ENCODE results near the gene ASPM.

The ASPM gene, protein sequence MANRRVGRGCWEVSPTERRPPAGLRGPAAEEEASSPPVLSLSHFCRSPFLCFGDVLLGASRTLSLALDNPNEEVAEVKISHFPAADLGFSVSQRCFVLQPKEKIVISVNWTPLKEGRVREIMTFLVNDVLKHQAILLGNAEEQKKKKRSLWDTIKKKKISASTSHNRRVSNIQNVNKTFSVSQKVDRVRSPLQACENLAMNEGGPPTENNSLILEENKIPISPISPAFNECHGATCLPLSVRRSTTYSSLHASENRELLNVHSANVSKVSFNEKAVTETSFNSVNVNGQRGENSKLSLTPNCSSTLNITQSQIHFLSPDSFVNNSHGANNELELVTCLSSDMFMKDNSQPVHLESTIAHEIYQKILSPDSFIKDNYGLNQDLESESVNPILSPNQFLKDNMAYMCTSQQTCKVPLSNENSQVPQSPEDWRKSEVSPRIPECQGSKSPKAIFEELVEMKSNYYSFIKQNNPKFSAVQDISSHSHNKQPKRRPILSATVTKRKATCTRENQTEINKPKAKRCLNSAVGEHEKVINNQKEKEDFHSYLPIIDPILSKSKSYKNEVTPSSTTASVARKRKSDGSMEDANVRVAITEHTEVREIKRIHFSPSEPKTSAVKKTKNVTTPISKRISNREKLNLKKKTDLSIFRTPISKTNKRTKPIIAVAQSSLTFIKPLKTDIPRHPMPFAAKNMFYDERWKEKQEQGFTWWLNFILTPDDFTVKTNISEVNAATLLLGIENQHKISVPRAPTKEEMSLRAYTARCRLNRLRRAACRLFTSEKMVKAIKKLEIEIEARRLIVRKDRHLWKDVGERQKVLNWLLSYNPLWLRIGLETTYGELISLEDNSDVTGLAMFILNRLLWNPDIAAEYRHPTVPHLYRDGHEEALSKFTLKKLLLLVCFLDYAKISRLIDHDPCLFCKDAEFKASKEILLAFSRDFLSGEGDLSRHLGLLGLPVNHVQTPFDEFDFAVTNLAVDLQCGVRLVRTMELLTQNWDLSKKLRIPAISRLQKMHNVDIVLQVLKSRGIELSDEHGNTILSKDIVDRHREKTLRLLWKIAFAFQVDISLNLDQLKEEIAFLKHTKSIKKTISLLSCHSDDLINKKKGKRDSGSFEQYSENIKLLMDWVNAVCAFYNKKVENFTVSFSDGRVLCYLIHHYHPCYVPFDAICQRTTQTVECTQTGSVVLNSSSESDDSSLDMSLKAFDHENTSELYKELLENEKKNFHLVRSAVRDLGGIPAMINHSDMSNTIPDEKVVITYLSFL (N-terminal part only)

DNA sequence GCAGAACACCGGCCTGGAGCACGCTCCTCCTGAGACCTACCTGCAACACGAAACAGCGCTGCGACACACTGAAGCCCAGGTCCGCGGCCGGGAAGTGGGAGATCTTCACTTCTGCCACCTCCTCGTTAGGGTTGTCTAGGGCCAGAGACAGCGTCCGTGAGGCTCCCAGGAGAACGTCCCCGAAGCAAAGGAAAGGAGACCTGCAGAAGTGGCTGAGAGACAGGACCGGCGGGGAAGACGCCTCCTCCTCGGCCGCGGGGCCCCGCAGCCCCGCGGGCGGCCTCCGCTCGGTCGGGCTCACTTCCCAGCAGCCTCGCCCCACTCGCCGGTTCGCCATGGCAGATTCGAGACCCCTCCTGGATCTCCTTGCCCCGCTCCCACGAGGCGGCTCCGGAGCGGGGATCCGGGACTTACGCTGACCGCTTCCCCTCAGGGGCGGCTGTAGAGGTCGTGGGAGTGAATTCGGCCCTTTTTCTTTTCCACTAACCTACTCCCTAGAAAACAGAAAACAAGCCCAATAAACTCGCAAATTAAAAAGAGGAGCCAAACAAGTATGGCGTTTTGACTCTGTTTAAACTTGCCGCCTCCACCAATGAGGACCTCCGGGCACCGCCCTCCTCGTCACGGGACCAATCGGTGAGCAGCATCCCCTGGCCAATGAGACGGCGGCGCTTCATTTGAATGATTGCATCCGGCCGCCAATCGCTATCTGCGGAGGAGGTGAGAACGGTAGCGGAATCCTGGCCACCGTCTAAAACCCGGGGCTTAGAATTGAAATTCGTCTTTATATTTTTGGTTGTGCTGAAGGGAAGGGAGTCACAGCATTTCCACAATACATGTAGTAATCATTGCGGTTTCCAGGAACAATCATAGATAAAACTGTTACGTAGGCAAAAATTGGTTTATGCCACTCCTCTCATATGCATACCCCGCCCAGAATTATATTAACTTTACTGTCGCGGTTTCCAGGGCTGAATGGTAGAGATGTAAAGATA, at the start of gene ASPM:
TSS of gene ASPM (minus strand) at position 569 of the 995 bp plus-strand sequence. CDS start at position 337, 232 bp downstream.
- Mint-ChIP-seq H3K27me3 (no peaks in the 10 kb centered on the region), H3K36me3 (no peaks in the 10 kb centered on the region), H3K4me1 (peaks cover 7% of the 10 kb centered on the region), H3K9me3 (no peaks in the 10 kb centered on the region), H3K4me3 (peak within 1 kb of the TSS; percentile 93), H3K27ac (peak within 1 kb of the TSS; percentile 90)
- DNase-seq (ENCODE audit: low spot score in 2 of 2) (peak; percentile 87 to 92), ATAC-seq (ENCODE audit: low read depth) (peak; percentile 99)

DNA sequence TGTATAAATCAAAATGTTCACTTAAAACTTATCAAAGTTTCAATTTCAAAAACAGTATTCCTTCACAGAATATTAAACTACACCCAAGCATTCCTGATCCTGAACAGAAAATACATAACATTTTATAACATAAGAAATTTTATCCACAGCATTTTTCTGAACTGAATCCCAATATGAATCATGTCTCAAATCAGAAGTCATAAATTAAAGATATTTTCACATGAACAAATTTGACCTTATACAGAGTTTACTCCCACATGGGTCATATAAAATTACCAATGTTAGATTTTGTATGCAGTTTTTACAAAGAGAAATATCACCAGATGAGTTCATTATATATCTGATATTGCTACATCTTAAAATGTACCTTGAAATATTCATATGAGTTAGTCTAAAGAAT, 48.6 kb upstream of the ASPM start:
- H3K27ac Mint-ChIP-seq, result no peak overlapping the region
- ATAC-seq (ENCODE audit: low read depth) (no peak), DNase-seq (ENCODE audit: low spot score in 2 of 2) (no peak)
- H3K9me3 Mint-ChIP-seq, result no peaks in the 10 kb centered on the region
- H3K4me1 Mint-ChIP-seq, result peaks cover 32% of the 10 kb centered on the region
- H3K27me3 Mint-ChIP-seq, result no peaks in the 10 kb centered on the region
- H3K4me3 Mint-ChIP-seq, result no peak overlapping the region
- peaks cover 3% of the 10 kb centered on the region for H3K36me3 Mint-ChIP-seq

DNA sequence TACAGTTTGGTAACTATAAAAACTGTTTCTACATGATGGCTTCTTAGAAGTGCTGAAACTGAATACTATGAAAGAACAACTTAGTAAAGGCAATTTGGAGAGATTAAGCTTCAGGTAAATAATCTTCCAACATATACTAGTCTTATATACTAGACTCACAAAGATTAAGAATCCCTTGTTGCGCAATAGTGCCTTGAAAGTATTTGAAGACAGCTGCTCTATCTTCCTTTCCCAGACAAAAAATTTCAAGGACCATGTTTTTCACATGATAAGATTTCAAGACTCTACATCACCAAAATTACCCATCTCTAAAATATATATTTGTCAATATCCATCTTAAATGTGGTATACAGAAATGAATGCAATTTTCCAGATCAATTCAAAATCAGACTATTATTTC, 37.7 kb upstream of the ASPM start:
- no peaks in the 10 kb centered on the region for H3K9me3 Mint-ChIP-seq
- no peaks in the 10 kb centered on the region for H3K27me3 Mint-ChIP-seq
- H3K27ac Mint-ChIP-seq, result peak overlapping the region; percentile 32
- H3K4me1 Mint-ChIP-seq, result peaks cover 8% of the 10 kb centered on the region
- DNase-seq (ENCODE audit: low spot score in 2 of 2), result no peak
- no peak overlapping the region for H3K4me3 Mint-ChIP-seq
- peaks cover 30% of the 10 kb centered on the region for H3K36me3 Mint-ChIP-seq
- ATAC-seq (ENCODE audit: low read depth), result no peak

DNA sequence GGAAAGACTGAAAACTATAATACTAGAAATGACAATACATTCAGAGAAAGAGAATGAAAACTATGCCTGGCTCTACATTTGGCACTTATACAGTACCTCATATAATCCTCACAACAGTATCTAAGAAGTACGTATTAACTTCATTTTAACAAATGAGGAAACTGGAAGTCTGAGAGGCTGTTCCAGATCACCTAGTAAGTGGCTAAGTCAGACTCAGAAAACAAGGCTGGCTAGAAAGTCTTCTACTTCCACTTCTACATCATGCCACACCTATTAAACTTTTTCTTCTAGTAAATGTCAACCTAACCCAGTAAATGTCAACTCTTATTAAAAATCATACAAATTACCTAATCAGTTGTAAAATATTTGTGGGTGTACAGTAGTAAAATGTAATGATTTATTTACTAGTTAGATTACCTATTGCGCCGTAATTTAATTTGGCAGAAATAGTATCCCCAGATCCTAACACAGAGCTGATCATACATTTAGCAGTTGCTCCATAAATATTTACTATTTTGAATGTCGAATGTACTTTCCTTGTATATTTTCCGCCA, 36.8 kb upstream of the ASPM start:
- H3K27me3 Mint-ChIP-seq, result no peaks in the 10 kb centered on the region
- peak overlapping the region; percentile 32 for H3K27ac Mint-ChIP-seq
- H3K9me3 Mint-ChIP-seq, result no peaks in the 10 kb centered on the region
- DNase-seq (ENCODE audit: low spot score in 2 of 2) (no peak), ATAC-seq (ENCODE audit: low read depth) (no peak)
- peaks cover 8% of the 10 kb centered on the region for H3K4me1 Mint-ChIP-seq
- peaks cover 32% of the 10 kb centered on the region for H3K36me3 Mint-ChIP-seq
- H3K4me3 Mint-ChIP-seq, result no peak overlapping the region

DNA sequence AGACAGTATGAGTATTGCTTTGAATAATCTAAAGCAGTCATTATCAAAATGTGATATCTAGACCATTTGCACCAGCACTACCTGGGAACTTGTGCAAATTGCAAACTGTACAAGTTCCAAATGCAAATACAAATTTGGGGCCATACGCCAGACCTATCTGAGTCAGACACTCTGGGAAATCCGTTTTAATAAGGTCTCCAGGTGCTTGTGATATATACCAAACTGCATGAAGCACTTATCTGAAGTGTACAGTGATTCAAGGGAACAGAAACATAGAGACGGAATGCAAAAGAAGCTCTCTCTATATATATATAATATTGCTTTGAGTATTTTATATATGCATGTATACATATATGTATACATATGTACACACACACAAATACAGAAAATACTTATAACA, 36.2 kb upstream of the ASPM start:
- Mint-ChIP-seq H3K4me3 (no peak overlapping the region), H3K4me1 (peaks cover 8% of the 10 kb centered on the region), H3K27me3 (no peaks in the 10 kb centered on the region), H3K27ac (no peak overlapping the region), H3K36me3 (peaks cover 29% of the 10 kb centered on the region), H3K9me3 (no peaks in the 10 kb centered on the region)
- DNase-seq (ENCODE audit: low spot score in 2 of 2) (no peak), ATAC-seq (ENCODE audit: low read depth) (no peak)

DNA sequence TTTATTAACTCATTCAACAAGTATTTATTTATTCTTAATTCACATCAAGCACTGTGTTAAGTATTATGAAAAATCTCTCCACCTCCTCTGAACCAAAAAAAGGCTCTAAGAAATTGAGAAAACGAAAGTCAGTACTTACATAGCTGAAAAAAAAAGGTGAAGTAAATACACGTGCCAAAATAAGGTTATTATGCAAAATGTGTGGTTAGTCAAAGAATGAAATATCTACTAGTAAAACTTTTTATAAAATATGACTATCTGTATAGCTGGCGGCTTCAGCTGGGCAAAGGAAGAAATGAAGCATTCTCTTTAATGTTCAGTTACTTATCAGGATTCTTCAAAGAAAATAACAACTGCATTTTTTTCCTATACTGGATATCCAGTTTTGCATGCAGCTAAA, 35.5 kb upstream of the ASPM start:
- peaks cover 8% of the 10 kb centered on the region for H3K4me1 Mint-ChIP-seq
- no peaks in the 10 kb centered on the region for H3K27me3 Mint-ChIP-seq
- no peaks in the 10 kb centered on the region for H3K9me3 Mint-ChIP-seq
- no peak overlapping the region for H3K4me3 Mint-ChIP-seq
- H3K27ac Mint-ChIP-seq, result no peak overlapping the region
- ATAC-seq (ENCODE audit: low read depth) (peak; percentile 64), DNase-seq (ENCODE audit: low spot score in 2 of 2) (no peak)
- peaks cover 27% of the 10 kb centered on the region for H3K36me3 Mint-ChIP-seq

DNA sequence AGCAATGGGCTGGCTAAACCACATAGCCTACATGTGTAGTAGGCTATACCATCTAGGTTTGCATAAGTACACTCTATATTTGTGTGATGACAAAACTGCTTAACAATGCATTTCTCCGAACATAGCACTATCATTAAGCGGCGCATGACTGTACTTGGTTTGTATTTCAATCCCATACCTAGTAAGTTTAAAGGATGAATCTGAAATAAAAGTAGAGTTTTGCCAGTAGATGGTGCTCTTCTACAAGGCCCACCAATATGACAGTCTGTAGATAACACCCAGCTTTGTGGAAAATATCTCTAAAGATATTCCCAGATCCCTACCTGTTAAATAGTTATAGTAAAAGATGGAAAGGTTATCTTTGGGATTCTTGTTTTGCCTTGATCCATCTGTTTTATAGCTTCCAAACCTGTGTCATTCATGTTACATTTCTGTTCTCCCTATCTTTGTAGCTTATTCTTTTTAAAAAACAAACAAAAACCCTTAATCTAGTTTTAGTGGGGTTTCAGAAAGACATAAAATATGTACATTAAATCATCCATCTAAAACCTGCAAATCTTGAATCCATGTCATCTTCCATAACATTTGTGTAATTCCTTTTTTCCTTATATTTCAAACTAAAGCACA, 33.9 kb upstream of the ASPM start:
- Mint-ChIP-seq H3K4me3 (no peak overlapping the region), H3K27me3 (no peaks in the 10 kb centered on the region), H3K9me3 (no peaks in the 10 kb centered on the region), H3K36me3 (peaks cover 18% of the 10 kb centered on the region), H3K4me1 (peaks cover 8% of the 10 kb centered on the region), H3K27ac (no peak overlapping the region)
- DNase-seq (ENCODE audit: low spot score in 2 of 2), result no peak
- ATAC-seq (ENCODE audit: low read depth), result peak; percentile 57

DNA sequence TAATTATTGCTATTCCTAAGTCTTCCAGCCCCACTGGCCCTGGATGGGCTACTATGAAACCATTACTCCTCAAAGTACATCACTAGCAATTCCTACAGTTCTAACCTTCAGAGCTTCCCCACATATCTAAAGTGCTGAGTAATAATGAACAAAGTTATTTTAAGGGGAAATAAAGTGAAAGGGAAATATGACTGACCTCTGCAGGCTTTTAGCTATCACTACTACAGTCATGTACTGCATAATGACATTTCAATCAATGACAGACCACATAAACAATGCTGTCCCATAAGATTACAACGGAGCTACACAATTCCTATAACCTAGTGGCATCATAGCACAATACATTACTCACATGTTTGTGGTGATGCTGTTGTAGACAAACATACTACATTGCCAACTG, 32.5 kb upstream of the ASPM start:
- peaks cover 8% of the 10 kb centered on the region for H3K4me1 Mint-ChIP-seq
- DNase-seq (ENCODE audit: low spot score in 2 of 2), result no peak

DNA sequence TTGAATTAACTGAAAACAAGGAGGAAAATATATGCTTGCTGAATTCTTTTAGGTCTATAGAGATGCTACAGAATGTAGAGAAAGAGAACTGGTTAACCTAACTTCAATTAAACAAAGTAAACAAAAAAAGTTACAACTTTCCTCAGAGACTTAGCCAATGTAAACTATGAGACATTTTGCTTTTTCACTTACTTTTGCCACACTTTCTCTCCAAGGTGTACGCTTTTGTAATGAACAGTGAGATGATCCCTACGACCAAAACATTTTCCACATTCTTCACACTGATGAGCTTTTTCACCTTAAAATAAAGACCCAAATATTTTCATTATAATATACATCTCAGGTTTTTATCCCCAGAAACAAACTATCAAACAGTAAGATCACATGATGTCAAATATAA, 28.3 kb upstream of the ASPM start:
- H3K4me1 Mint-ChIP-seq, result no peaks in the 10 kb centered on the region
- no peak for ATAC-seq (ENCODE audit: low read depth)
- H3K27ac Mint-ChIP-seq, result no peak overlapping the region
- no peak overlapping the region for H3K4me3 Mint-ChIP-seq
- DNase-seq (ENCODE audit: low spot score in 2 of 2), result no peak
- H3K9me3 Mint-ChIP-seq, result no peaks in the 10 kb centered on the region
- H3K36me3 Mint-ChIP-seq, result peaks cover 28% of the 10 kb centered on the region
- H3K27me3 Mint-ChIP-seq, result no peaks in the 10 kb centered on the region

More for the DNA sequence above, 32.5 kb upstream of the ASPM start:
- H3K27ac Mint-ChIP-seq, result no peak overlapping the region
- peaks cover 20% of the 10 kb centered on the region for H3K36me3 Mint-ChIP-seq
- H3K4me3 Mint-ChIP-seq, result no peak overlapping the region
- H3K9me3 Mint-ChIP-seq, result no peaks in the 10 kb centered on the region
- ATAC-seq (ENCODE audit: low read depth), result no peak
- H3K27me3 Mint-ChIP-seq, result no peaks in the 10 kb centered on the region

DNA sequence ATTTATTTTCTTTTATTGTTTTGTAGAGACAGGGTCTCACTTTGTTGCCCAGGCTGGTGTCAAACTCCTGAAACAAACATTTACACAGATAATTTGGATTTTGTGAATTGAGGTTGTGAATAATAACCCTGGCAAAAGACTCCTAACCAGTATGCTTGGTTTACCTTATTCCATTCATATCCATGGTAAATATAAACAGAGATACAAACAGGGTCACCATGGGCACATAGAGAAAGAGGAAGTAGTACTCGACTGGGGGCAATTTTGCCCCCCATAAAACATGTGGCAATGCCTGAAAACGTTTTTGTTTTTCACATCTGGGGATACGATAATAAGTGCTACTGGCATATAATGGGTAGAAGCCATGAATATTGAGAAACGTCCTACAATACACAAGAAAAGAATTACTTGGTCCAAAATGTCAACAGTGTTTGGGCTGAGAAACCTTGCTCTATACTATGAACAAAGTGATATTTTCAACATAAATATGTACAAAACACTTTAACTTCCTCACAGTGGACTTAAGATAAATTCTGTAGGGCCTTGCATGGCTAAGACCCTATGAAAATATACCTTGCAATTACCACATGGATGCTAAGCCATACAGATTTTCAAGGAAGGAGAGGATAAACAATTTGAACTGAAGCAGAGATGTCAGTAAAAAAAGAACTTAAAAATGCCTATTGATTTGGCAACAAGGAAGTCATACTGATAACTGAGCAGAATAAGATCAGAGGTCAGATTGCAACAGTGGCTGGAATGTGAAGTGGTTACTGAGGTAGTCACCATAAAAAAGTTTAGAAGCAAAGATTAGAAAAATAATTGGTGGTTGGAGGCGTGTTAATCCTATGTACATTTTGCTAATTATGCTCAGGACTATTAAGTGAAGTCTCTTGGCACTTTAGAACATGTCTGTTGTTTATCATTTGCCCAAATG, 27.4 kb upstream of the ASPM start:
- no peaks in the 10 kb centered on the region for H3K9me3 Mint-ChIP-seq
- no peaks in the 10 kb centered on the region for H3K4me1 Mint-ChIP-seq
- H3K36me3 Mint-ChIP-seq, result peaks cover 27% of the 10 kb centered on the region
- no peak overlapping the region for H3K4me3 Mint-ChIP-seq
- no peak for ATAC-seq (ENCODE audit: low read depth)
- DNase-seq (ENCODE audit: low spot score in 2 of 2), result no peak
- H3K27me3 Mint-ChIP-seq, result no peaks in the 10 kb centered on the region
- no peak overlapping the region for H3K27ac Mint-ChIP-seq

DNA sequence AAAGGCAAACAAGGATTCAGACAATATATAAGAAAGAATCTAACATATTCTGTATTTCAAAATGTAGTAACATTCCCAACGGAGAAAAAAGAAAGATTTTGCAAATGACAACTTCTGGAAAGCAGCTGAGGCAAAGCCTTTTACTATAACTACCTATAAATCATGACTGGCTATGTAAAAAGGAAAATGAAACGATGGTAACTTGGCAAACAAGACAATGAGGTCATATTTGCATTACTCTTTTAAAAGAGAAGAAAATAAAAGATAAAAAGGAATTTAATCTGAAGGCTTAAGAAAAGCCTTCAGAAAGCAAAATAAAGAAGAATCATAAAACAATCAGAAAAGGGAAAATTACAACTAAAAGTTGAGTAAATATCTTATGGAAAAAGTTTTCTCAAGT, 25.1 kb upstream of the ASPM start:
- no peak for DNase-seq (ENCODE audit: low spot score in 2 of 2)
- no peaks in the 10 kb centered on the region for H3K27me3 Mint-ChIP-seq
- peaks cover 25% of the 10 kb centered on the region for H3K36me3 Mint-ChIP-seq

DNA sequence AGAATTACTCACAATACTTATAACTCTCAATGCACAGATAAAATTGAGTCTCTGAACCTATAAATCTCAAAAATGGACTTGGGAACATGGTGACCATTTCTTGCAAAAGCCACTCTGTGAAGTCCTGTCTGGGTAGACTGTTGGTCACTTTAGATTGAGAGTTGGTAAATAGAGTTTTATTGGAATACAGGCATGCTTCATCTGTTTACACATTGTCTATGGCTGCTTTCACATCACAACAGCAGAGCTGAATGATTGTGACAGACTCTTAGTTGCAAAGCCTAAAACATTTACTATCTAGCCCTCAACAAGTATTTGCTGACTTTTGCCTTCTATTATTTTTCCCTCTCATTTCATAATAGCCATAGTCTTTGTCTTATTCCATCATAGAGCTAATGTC, 24.1 kb upstream of the ASPM start:
- DNase-seq (ENCODE audit: low spot score in 2 of 2) (no peak), ATAC-seq (ENCODE audit: low read depth) (no peak)
- Mint-ChIP-seq H3K4me1 (no peaks in the 10 kb centered on the region), H3K4me3 (no peak overlapping the region), H3K27ac (peak overlapping the region; percentile 55), H3K36me3 (peaks cover 26% of the 10 kb centered on the region), H3K27me3 (no peaks in the 10 kb centered on the region), H3K9me3 (no peaks in the 10 kb centered on the region)

More for the DNA sequence above, 25.1 kb upstream of the ASPM start:
- ATAC-seq (ENCODE audit: low read depth), result no peak
- H3K4me3 Mint-ChIP-seq, result no peak overlapping the region
- no peaks in the 10 kb centered on the region for H3K9me3 Mint-ChIP-seq
- H3K4me1 Mint-ChIP-seq, result no peaks in the 10 kb centered on the region
- H3K27ac Mint-ChIP-seq, result no peak overlapping the region
